GM13977 (cell line): ENCODE results near the gene PDE7B.

ENCODE experiments used
- DNase-seq: peaks from one replicate; pipeline ENCODE4 v3.0.0; 2012; ENCODE audit warnings: low spot score
- in situ Hi-C: fragments of 300-500 bp; cut with MboI; formaldehyde crosslinking; loops from one replicate; pipeline ENCODE4 v1.12.0; 2022; ENCODE audit warnings: low sequenced_read_pairs, low pct_unique_long_range_greater_than_20kb, mixed read lengths, inconsistent platforms; ENCODE audit not compliant: unreplicated experiment
- TF ChIP-seq, protein P1 (sequence below): IDR thresholded peaks from 2 replicates; pipeline ENCODE4 v1.5.1; 2012; ENCODE audit warnings: mild to moderate bottlenecking, control low read depth; ENCODE audit not compliant: insufficient read depth; ENCODE audit errors: extremely low read depth, missing control alignments

The PDE7B gene

DNA sequence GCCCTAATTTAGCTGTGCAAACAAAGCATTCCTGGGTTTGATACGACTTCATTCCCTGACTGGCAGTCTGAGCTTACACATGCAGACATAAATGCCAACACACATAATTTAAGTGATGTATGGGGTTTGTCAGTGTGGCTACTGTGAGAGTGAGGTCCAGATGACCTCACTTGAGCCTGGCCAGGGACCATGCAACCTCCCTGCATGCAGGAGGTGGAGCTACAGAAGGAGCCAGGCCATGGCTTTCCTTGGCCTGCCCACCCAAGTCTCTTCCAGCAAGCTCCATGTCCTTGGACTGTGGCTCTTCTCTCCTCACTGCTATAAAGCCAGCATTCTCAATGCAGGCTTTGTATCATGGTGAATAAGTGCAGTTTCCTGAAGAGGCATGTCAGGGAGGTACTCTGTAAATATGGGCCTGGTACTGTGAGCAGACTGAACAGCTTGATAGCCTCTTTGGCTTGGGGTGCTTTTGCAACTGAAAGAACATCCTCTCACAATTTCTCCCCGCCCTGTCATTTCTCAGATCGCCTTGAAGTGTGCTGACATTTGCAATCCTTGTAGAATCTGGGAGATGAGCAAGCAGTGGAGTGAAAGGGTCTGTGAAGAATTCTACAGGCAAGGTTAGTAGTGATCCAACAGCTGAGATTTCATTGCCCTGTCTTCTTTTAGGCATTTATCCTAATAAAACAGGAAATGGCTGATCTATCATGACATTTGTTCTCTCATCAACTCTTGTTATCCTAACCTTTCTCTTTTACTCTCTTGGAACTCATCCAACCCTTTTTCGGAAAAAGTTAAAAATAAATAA lies 329.4 kb downstream of the PDE7B start:
- TF ChIP-seq, protein P1, sequence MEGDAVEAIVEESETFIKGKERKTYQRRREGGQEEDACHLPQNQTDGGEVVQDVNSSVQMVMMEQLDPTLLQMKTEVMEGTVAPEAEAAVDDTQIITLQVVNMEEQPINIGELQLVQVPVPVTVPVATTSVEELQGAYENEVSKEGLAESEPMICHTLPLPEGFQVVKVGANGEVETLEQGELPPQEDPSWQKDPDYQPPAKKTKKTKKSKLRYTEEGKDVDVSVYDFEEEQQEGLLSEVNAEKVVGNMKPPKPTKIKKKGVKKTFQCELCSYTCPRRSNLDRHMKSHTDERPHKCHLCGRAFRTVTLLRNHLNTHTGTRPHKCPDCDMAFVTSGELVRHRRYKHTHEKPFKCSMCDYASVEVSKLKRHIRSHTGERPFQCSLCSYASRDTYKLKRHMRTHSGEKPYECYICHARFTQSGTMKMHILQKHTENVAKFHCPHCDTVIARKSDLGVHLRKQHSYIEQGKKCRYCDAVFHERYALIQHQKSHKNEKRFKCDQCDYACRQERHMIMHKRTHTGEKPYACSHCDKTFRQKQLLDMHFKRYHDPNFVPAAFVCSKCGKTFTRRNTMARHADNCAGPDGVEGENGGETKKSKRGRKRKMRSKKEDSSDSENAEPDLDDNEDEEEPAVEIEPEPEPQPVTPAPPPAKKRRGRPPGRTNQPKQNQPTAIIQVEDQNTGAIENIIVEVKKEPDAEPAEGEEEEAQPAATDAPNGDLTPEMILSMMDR, result no peak
- DNase-seq, result no peak
- in situ Hi-C loops, result no loop called here

DNA sequence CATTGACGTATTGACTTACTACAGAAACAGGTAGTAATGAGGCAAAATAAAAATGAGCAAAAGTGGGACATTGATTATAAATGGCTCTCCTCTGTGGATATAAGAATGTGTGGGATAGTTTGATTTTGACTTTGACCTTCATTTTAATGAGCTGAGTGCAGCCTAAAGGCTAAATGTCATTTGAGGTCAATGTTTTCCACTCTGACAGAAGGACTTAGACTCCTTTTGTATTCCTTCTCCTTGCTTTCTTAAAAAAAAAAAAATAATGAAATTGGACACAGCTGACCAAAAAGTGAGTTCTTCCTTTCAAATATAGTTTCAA lies 330.0 kb downstream of the PDE7B start:
- TF ChIP-seq, protein P1, result no peak
- no peak for DNase-seq
- in situ Hi-C loops, result no loop called here

DNA sequence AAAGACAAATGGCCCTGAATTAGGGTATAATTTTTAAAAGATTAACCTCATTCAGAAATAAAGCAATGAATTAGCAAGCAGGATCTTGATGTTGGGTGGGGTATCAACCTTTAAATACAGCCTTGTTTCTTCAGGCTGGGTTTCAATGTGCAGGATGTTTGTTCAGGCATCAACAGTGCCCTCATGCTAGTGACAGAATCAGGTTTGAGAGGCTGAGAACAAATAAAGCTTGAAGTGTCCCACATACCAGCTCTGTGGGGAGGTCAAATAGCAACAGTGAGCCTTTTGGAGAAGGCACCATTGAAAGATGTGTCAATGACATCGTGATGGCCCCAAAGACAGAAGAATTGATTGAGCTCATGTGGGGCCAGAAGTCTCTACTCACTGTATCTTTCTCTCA lies 330.4 kb downstream of the PDE7B start:
- TF ChIP-seq, protein P1, result no peak
- DNase-seq, result no peak
- in situ Hi-C loops, result no loop called here

- no peak for DNase-seq
- in situ Hi-C loops, result no loop called here
- TF ChIP-seq, protein P1, result no peak
These were observed 333.2 kb downstream of the PDE7B start for GRCh38 chr6:136184738-136185137.

DNA sequence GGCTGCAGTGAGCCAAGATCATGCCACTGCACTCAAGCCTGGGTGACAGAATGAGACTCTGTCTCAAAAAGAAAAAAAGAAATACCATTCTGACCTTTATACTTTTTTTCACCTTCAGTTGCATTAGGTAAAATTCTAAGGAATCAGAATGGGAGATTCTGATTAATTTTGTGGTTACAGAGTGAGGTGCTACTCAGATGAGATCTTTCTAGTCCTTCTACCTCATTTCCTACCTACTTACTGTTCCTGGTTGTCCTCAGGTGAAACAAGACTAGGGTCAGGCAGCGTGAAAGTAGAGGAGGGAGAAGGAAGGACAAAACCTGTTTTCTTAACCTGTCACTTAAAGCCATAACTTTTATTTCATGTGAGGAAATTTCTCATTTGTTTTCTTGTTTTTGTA lies 334.9 kb downstream of the PDE7B start:
- in situ Hi-C loops, result no loop called here
- DNase-seq, result no peak
- TF ChIP-seq, protein P1, result no peak

GRCh38 chr6:136188486-136188885 lies 337.0 kb downstream of the PDE7B start:
- in situ Hi-C loops, result no loop called here
- no peak for DNase-seq
- TF ChIP-seq, protein P1, result no peak
